ES-I3 (cell line): ENCODE results near the gene CACNA1S.

Source experiments
- H3K36me3 ChIP-seq: 2 replicates; pipeline ENCODE4 v1.6.1; 2013; ENCODE audit warnings: mild to moderate bottlenecking, low read length, control low read depth, moderate library complexity; ENCODE audit not compliant: insufficient read depth
- H3K4me1 ChIP-seq: 2 replicates; pipeline ENCODE4 v1.6.1; 2013; ENCODE audit warnings: mild to moderate bottlenecking, control low read depth, low read length; ENCODE audit not compliant: insufficient read depth
- H3K9ac ChIP-seq: 2 replicates; pipeline ENCODE4 v1.6.1; 2013; ENCODE audit warnings: low read depth, mild to moderate bottlenecking, low read length, moderate library complexity
- H3K9me3 ChIP-seq: 2 replicates; pipeline ENCODE4 v1.6.1; 2013; ENCODE audit warnings: mild to moderate bottlenecking, low read length, moderate library complexity; ENCODE audit not compliant: control insufficient read depth, insufficient read depth

CACNA1S gene

DNA sequence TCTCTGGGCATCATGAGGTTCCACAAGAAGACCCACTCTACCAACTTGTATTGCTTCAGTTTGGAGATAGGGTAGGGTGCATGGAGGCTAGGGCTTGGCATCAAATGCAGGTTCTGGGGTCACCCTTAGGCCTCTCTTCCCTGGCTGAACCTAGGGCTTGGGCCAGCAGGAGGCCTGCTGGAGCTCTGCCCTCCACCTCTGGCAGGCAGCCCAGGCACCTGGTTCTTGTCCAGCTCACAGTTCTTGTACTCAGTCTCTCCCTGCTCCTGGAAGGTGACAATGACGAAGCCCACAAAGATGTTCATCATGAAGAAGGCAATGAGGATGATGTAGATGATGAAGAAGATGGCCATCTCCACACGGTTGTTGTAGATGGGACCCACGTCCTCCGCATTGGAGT, 51.2 kb downstream of the CACNA1S start:
- no peak overlapping the region for H3K9ac ChIP-seq
- H3K4me1 ChIP-seq: peaks cover 19% of the 10 kb centered on the region; the same call in 1 of the 2 replicates
- no peaks in the 10 kb centered on the region for H3K36me3 ChIP-seq
- no peaks in the 10 kb centered on the region for H3K9me3 ChIP-seq

GRCh38 chr1:201060586-201060985, 51.6 kb downstream of the CACNA1S start:
- H3K4me1 ChIP-seq: peaks cover 19% of the 10 kb centered on the region; the same call in 1 of the 2 replicates
- H3K36me3 ChIP-seq: no peaks in the 10 kb centered on the region
- H3K9me3 ChIP-seq: no peaks in the 10 kb centered on the region
- H3K9ac ChIP-seq: no peak overlapping the region

- H3K9ac ChIP-seq: no peak overlapping the region
- H3K4me1 ChIP-seq: peaks cover 19% of the 10 kb centered on the region; the same call in 1 of the 2 replicates
- H3K36me3 ChIP-seq: no peaks in the 10 kb centered on the region
- no peaks in the 10 kb centered on the region for H3K9me3 ChIP-seq
These were observed 52.2 kb downstream of the CACNA1S start for GRCh38 chr1:201059871-201060555.

DNA sequence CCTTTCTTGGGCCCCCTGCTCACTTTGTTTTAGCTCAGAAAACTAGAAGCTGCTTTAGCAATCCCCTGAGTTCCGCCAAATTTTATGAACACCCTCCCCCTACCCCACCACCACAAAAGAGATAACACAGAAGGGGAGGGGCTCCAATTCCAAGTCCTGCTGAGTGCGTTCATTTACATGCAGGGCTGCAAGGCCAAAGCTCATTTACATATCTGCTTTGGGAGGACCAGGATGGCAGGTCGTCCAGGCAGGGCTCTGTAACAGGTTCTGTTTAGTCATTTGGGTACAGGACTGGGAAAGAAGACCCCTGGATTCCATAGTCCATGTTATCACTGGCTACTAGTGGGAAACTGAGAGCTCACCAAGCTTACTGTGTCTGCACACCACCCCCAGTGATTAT, 52.8 kb downstream of the CACNA1S start:
- H3K9ac ChIP-seq: no peak overlapping the region
- no peaks in the 10 kb centered on the region for H3K9me3 ChIP-seq
- H3K36me3 ChIP-seq: no peaks in the 10 kb centered on the region
- H3K4me1 ChIP-seq: peaks cover 19% of the 10 kb centered on the region; the same call in 1 of the 2 replicates

DNA sequence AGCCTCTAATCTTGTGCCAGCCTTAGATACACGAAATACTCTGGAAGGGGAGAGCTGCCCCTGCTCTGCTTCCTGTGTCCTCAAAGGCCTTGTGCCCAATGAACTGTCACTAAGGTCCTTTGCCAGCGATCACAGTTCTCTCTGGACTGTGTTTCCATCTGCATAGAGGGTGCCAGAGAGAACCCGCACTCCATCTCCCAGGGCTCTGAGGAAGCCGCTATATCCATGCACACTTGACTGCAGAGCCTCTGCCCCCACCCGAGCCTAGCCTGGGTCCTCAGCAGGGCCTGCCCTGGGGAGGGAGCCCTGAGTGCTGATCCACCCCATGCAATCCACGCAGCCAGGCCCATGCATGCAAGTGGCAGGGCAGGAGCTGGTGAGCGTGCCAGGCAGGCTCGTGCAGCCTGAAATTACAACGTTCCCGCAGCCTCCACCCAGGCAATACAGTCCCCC, 58.1 kb downstream of the CACNA1S start:
- no peaks in the 10 kb centered on the region for H3K36me3 ChIP-seq
- no peak overlapping the region for H3K9ac ChIP-seq
- H3K9me3 ChIP-seq: no peaks in the 10 kb centered on the region
- H3K4me1 ChIP-seq: no peaks in the 10 kb centered on the region

- Histone ChIP-seq H3K36me3 (no peaks in the 10 kb centered on the region), H3K4me1 (no peaks in the 10 kb centered on the region), H3K9ac (no peak overlapping the region), H3K9me3 (no peaks in the 10 kb centered on the region)
These were observed 58.9 kb downstream of the CACNA1S start for GRCh38 chr1:201053155-201053860.

DNA sequence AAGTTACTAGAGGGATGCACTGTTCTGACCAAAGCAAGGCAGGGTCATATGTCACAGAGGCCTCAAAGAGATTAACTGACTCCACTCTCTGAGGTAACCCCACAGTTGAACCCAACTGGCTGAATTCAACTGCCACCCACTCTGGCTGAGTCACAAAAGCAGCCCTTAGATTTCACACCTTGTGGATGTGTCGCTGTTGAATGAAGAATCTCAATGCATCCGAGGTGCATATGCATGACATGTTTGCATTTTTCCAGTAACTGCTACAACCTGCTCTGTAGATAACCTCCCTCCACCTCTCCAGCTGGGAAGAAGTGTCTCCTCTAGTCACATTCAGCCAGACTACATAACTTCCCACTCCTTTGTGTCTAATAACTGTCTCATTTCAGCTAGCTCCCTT, 60.8 kb downstream of the CACNA1S start:
- Histone ChIP-seq H3K4me1 (no peaks in the 10 kb centered on the region), H3K36me3 (no peaks in the 10 kb centered on the region), H3K9ac (no peak overlapping the region)

DNA sequence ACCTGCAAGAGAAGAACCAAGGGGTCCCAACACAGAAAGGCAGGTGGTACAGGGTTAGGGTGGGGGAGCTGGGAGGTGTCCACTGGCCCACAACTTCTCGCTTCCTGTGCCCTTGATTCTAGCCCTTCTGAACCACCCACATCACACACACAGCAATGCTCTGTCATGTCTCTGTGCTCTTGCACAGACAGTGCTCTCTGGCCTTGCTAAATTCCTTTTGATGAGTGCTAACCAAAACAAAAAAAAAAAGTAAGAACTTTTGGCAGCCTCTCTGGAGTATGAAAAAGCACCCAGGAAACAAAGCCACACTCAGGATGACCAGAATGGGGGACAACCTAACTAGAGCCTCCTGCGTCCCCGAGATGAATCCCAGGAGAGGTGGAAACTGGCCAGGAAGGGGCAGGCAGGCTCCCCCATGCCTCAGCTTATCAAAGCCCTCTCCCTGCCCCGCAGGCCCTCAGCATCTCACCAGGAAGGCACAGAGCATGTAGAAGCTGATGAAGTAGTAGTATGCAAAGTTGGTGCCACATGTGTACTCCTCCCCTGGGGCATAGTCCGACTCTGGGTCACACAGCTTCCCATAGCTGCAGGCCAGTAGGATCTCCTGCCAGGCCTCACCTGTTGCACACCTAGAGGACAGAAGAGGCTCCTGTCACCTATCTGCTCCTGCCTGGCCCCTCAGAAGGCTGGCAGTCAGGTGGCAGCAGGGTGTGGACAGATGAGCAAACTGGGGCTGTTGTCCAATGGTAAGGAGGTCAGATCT, 61.5 kb downstream of the CACNA1S start:
- Histone ChIP-seq H3K9ac (no peak overlapping the region), H3K36me3 (no peaks in the 10 kb centered on the region), H3K9me3 (no peaks in the 10 kb centered on the region), H3K4me1 (no peaks in the 10 kb centered on the region)

More for the DNA sequence above, 60.8 kb downstream of the CACNA1S start:
- no peaks in the 10 kb centered on the region for H3K9me3 ChIP-seq

GRCh38 chr1:201049248-201049831, 62.9 kb downstream of the CACNA1S start:
- Histone ChIP-seq H3K9ac (no peak overlapping the region), H3K4me1 (no peaks in the 10 kb centered on the region), H3K9me3 (no peaks in the 10 kb centered on the region), H3K36me3 (no peaks in the 10 kb centered on the region)

DNA sequence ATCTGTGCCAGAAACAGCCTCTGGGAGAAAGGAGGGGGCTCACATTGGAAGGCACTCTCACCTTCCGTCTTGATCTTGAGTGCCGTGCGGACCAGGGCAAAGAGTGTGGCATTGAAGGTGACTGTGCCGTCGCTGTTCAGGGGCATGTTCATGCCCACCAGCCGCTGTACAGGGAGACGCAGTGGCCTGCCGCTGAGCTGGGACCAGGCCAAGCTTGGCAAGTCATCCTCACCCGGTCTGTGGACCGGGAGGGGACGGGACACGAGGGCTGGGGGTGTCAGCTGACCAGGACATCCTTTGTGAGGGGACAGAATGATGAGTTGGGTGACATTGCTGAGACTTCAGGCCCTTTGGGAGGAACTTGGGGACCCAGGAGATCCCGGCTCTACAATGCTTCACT, 63.7 kb downstream of the CACNA1S start:
- H3K4me1 ChIP-seq: no peaks in the 10 kb centered on the region
- no peaks in the 10 kb centered on the region for H3K36me3 ChIP-seq
- H3K9me3 ChIP-seq: no peaks in the 10 kb centered on the region
- H3K9ac ChIP-seq: no peak overlapping the region

DNA sequence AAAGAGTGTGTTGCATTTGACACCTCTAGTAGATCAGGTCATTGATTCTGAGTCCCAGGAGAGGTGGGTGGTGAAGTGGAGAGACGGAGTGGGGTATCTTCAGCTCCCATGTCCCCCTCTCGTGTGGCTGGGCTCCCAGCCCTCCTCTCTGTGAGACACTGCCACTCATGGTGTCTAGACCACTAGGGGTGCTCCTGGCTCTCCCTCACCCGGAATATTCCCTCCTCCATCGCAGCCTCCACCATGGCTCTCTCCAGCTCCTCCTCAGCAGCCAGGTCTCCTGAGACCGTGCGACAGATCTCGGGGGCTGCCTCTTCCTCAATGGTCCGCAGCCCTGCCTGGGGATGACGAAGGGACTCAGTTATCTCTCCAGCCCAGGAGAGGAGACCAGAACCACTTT, 68.1 kb downstream of the CACNA1S start:
- no peak overlapping the region for H3K9ac ChIP-seq
- no peaks in the 10 kb centered on the region for H3K4me1 ChIP-seq
- H3K36me3 ChIP-seq: no peaks in the 10 kb centered on the region
- no peaks in the 10 kb centered on the region for H3K9me3 ChIP-seq

GRCh38 chr1:201042779-201043461, 69.3 kb downstream of the CACNA1S start:
- no peaks in the 10 kb centered on the region for H3K36me3 ChIP-seq
- H3K9me3 ChIP-seq: no peaks in the 10 kb centered on the region
- no peaks in the 10 kb centered on the region for H3K4me1 ChIP-seq
- no peak overlapping the region for H3K9ac ChIP-seq

- H3K4me1 ChIP-seq: no peaks in the 10 kb centered on the region
- no peaks in the 10 kb centered on the region for H3K9me3 ChIP-seq
- no peak overlapping the region for H3K9ac ChIP-seq
- H3K36me3 ChIP-seq: no peaks in the 10 kb centered on the region
These were observed 71.2 kb downstream of the CACNA1S start for GRCh38 chr1:201041011-201041410.

GRCh38 chr1:201039876-201040275, 72.3 kb downstream of the CACNA1S start:
- Histone ChIP-seq H3K9ac (no peak overlapping the region), H3K9me3 (no peaks in the 10 kb centered on the region), H3K4me1 (no peaks in the 10 kb centered on the region), H3K36me3 (no peaks in the 10 kb centered on the region)
